HepG2 (cell line): ENCODE data around the gene SH2D6. TPM values are rescaled to one million over a fixed set of nuclear protein-coding genes. Genes with fewer than 3 reads are reported as not detected.

ENCODE experiments used
- AGO1 ChIP-seq: fragments of 200-400 bp; formaldehyde crosslinking; IDR thresholded peaks from 2 replicates; pipeline ENCODE4 v1.6.1; 2017; ENCODE audit warnings: mild to moderate bottlenecking, low read depth, low read length, moderate library complexity; ENCODE audit not compliant: poor library complexity, severe bottlenecking
- ATRX ChIP-seq: sonication (generic); formaldehyde crosslinking; IDR thresholded peaks from 2 replicates; pipeline ENCODE4 v1.4.0; 2020; ENCODE audit warnings: missing genetic modification reagents, borderline replicate concordance
- MXI1 ChIP-seq: IDR thresholded peaks from 3 replicates; pipeline ENCODE4 v1.6.1; 2012; ENCODE audit warnings: low read depth, low read length, inconsistent platforms, borderline replicate concordance
- TBL1XR1 ChIP-seq: fragments of 150-350 bp; IDR thresholded peaks from 2 replicates; pipeline ENCODE4 v1.6.1; 2014; ENCODE audit warnings: borderline replicate concordance, low read length; ENCODE audit not compliant: partially characterized antibody
- ZBTB42 ChIP-seq: sonication (generic); formaldehyde crosslinking; IDR thresholded peaks from 2 replicates; pipeline ENCODE4 v1.5.0; 2020; ENCODE audit warnings: mild to moderate bottlenecking, missing genetic modification reagents
- ZNF235 ChIP-seq: sonication (generic); formaldehyde crosslinking; IDR thresholded peaks from 2 replicates; pipeline ENCODE4 v1.8.1; 2023; ENCODE audit warnings: mild to moderate bottlenecking, missing genetic modification reagents, borderline replicate concordance
- ZNF441 ChIP-seq: sonication (generic); formaldehyde crosslinking; IDR thresholded peaks from 2 replicates; pipeline ENCODE4 v1.7.0; 2021; ENCODE audit warnings: missing genetic modification reagents, borderline replicate concordance
- ZNF556 ChIP-seq: sonication (generic); formaldehyde crosslinking; IDR thresholded peaks from 2 replicates; pipeline ENCODE4 v1.4.0; 2020; ENCODE audit warnings: mild to moderate bottlenecking, missing genetic modification reagents, borderline replicate concordance
- ZNF572 ChIP-seq: sonication (generic); formaldehyde crosslinking; IDR thresholded peaks from 2 replicates; pipeline ENCODE4 v1.5.1; 2020; ENCODE audit warnings: mild to moderate bottlenecking, missing genetic modification reagents
- ZNF670 ChIP-seq: sonication (generic); formaldehyde crosslinking; IDR thresholded peaks from 2 replicates; pipeline ENCODE4 v1.8.0; 2022; ENCODE audit warnings: mild to moderate bottlenecking, missing genetic modification reagents, borderline replicate concordance
- ZNF761 ChIP-seq: sonication (generic); formaldehyde crosslinking; conservative IDR thresholded peaks from 2 replicates; pipeline ENCODE4 v1.4.0; 2020; ENCODE audit warnings: mild to moderate bottlenecking, missing genetic modification reagents
- polyA plus RNA-seq, 8 experiments: library from polyadenylated mRNA; depleted of rRNA in 3 of 8; stranded (reverse) in 7 of 8; unstranded in 1 of 8; fragments of >200 nt; fragmentation: Illumina TruSeq in 4 of 8; extraction: Trizol in 4 of 8; gene quantifications; 2 replicates each; pipeline versions ENCODE4 v1.2.1 to v1.2.3, GENCODE V29; 2011 to 2016; ENCODE audit warnings: low read depth in 4 of 8, missing spikeins in 1 of 8, mixed read lengths in 1 of 8; ENCODE audit not compliant: insufficient read depth in 1 of 8
- total RNA-seq, 5 experiments: library from RNA; depleted of rRNA; stranded (reverse); fragments of >200 nt; fragmentation: Illumina TruSeq; extraction: Trizol; gene quantifications; 2 replicates each; pipeline ENCODE4 v1.2.3, GENCODE V29; 2016; ENCODE audit warnings: low read depth in 1 of 5
- TF ChIP-seq, protein P1 (sequence below): sonication (generic); formaldehyde crosslinking; IDR thresholded peaks from 2 replicates; pipeline ENCODE4 v1.4.0; 2020; ENCODE audit warnings: missing genetic modification reagents; ENCODE audit errors: not compliant biosample characterization
- TF ChIP-seq, protein P2 (sequence below): sonication (generic); formaldehyde crosslinking; conservative IDR thresholded peaks from 2 replicates; pipeline ENCODE4 v1.4.0; 2020; ENCODE audit warnings: missing genetic modification reagents
- TF ChIP-seq, protein P3 (sequence below): sonication (generic); formaldehyde crosslinking; IDR thresholded peaks from 2 replicates; pipeline ENCODE4 v1.4.0; 2020; ENCODE audit warnings: mild to moderate bottlenecking, low read depth, missing genetic modification reagents
- TF ChIP-seq, protein P4 (sequence below): sonication (generic); formaldehyde crosslinking; IDR thresholded peaks from 2 replicates; pipeline ENCODE4 v1.4.0; 2020; ENCODE audit warnings: mild to moderate bottlenecking, missing genetic modification reagents

SH2D6 gene
- total and polyA plus RNA-seq, 2 of the 13 experiments (the other 11 are each of a cell fraction or from before 2014, with no cell fraction given): 0.11 to 0.26 TPM

DNA sequence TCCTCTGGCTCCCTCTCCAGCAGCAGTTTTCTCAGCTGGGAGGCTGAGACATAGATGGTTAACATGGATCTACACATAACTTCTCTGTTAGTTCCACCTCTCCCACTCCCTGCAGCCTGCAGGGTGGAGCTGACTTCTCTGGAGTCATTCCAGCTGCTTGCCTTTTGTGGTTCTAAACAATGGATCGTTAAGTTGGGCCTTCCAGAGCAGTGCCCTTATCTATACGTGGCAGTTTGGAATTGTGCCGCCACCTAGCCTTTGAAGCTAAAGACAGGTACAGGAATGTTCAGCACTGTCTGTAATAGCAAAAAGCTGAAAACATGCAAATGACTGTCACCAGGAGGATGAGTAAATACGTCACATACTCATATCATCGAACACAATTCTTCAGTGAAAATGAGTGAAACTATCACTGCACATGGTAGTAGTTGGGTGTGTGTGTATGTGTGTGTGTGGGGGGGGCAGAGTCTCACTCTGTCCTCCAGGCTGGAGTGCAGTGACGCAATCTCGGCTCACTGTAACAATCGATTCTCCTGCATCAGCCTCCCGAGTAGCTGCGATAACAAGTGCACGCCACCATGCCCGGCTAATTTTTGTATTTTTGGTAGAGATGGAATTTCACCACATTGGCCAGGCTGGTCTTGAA is 50.3 kb downstream of the SH2D6 start (continued):
- TF ChIP-seq, protein P1, sequence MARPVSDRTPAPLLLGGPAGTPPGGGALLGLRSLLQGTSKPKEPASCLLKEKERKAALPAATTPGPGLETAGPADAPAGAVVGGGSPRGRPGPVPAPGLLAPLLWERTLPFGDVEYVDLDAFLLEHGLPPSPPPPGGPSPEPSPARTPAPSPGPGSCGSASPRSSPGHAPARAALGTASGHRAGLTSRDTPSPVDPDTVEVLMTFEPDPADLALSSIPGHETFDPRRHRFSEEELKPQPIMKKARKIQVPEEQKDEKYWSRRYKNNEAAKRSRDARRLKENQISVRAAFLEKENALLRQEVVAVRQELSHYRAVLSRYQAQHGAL (CRISPR knock-in tag): no peak
- TF ChIP-seq, protein P2, sequence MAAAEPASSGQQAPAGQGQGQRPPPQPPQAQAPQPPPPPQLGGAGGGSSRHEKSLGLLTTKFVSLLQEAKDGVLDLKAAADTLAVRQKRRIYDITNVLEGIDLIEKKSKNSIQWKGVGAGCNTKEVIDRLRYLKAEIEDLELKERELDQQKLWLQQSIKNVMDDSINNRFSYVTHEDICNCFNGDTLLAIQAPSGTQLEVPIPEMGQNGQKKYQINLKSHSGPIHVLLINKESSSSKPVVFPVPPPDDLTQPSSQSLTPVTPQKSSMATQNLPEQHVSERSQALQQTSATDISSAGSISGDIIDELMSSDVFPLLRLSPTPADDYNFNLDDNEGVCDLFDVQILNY (CRISPR knock-in tag): no peak
- TF ChIP-seq ZNF235 (CRISPR knock-in tag) (0 out of 2 replicates have a peak, but pooled peaks have one; percentile 28), ZNF441 (CRISPR knock-in tag) (peak; percentile 43; the same call in 1 of the 2 replicates), ZNF572 (CRISPR knock-in tag) (peak; percentile 50), ZNF556 (CRISPR knock-in tag) (peak; percentile 89; the same call in 1 of the 2 replicates), ZBTB42 (CRISPR knock-in tag) (no peak), AGO1 (no peak), TBL1XR1 (no peak), ZNF761 (no peak; the same call in 1 of the 2 replicates), ATRX (CRISPR knock-in tag) (no peak), MXI1 (no peak), ZNF670 (0 out of 2 replicates have a peak, but pooled peaks have one; percentile 20)
- TF ChIP-seq, protein P3, sequence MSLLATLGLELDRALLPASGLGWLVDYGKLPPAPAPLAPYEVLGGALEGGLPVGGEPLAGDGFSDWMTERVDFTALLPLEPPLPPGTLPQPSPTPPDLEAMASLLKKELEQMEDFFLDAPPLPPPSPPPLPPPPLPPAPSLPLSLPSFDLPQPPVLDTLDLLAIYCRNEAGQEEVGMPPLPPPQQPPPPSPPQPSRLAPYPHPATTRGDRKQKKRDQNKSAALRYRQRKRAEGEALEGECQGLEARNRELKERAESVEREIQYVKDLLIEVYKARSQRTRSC (CRISPR knock-in tag): no peak
- TF ChIP-seq, protein P4, sequence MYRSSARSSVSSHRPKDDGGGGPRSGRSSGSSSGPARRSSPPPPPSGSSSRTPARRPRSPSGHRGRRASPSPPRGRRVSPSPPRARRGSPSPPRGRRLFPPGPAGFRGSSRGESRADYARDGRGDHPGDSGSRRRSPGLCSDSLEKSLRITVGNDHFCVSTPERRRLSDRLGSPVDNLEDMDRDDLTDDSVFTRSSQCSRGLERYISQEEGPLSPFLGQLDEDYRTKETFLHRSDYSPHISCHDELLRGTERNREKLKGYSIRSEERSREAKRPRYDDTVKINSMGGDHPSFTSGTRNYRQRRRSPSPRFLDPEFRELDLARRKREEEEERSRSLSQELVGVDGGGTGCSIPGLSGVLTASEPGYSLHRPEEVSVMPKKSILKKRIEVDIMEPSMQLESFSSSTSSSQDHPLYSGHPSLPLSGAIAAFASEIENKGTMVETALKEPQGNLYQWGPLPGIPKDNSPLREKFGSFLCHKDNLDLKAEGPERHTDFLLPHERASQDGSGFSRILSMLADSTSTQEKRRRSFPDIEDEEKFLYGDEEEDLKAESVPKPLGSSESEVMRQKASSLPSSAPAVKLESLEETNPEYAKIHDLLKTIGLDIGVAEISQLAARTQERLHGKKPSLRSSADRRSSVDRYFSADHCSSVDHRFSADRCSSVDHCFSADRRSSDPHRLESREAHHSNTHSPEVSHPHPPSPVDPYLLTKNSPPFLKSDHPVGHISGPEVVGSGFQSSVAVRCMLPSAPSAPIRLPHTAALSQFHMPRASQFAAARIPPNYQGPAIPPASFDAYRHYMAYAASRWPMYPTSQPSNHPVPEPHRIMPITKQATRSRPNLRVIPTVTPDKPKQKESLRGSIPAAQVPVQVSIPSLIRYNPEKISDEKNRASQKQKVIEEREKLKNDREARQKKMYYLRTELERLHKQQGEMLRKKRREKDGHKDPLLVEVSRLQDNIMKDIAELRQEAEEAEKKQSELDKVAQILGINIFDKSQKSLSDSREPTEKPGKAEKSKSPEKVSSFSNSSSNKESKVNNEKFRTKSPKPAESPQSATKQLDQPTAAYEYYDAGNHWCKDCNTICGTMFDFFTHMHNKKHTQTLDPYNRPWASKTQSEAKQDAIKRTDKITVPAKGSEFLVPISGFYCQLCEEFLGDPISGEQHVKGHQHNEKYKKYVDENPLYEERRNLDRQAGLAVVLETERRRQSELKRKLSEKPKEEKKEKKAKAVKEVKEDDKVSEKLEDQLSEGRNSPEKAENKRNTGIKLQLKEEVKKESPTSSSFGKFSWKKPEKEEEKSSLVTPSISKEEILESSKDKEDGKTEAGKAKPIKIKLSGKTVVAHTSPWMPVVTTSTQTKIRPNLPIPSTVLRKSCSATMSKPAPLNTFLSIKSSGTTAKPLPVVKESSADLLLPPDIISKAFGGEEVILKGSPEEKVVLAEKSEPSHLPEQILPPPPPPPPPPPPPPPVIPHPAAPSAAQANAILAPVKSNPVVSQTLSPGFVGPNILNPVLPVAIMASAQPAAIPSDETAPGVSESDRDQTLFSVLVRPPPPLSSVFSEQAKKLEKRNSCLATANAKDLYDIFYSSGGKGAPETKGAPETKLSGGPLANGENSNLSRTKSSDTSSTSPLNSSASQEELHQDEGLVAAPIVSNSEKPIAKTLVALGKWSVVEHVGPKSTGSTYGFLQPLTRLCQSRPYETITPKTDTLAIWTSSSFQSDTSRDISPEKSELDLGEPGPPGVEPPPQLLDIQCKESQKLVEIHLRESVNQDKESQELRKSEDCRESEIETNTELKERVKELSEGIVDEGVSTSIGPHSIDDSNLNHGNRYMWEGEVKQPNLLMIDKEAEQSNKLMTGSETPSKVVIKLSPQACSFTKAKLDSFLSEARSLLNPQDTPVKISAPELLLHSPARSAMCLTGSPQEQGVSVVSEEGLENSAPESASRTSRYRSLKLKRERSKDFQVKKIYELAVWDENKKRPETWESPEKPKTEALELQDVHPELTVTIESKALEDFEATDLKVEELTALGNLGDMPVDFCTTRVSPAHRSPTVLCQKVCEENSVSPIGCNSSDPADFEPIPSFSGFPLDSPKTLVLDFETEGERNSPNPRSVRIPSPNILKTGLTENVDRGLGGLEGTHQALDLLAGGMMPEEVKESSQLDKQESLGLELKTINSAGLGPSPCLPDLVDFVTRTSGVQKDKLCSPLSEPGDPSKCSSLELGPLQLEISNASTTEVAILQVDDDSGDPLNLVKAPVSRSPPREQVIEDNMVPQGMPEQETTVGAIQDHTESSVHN (CRISPR knock-in tag): no peak
